ENCODE data around the gene DPP4. TPM values are rescaled to one million over a fixed set of nuclear protein-coding genes. Genes with fewer than 3 reads are reported as not detected.

The DPP4 gene
- total RNA-seq, 1 experiment from 2014 or later, result not detected

- no peak for DNase-seq (ENCODE audit: low read depth)
These were observed 52.4 kb downstream of the DPP4 start for GRCh38 chr2:162021516-162022058.

GRCh38 chr2:162018530-162018929, 55.5 kb downstream of the DPP4 start:
- DNase-seq (ENCODE audit: low read depth), result no peak

GRCh38 chr2:162017233-162017632, 56.8 kb downstream of the DPP4 start:
- no peak for DNase-seq (ENCODE audit: low read depth)

GRCh38 chr2:162016080-162016479, 57.9 kb downstream of the DPP4 start:
- no peak for DNase-seq (ENCODE audit: low read depth)

GRCh38 chr2:162014751-162015150, 59.3 kb downstream of the DPP4 start:
- DNase-seq (ENCODE audit: low read depth), result no peak

- DNase-seq (ENCODE audit: low read depth), result no peak
These were observed 60.2 kb downstream of the DPP4 start for GRCh38 chr2:162013514-162014475.

GRCh38 chr2:162012565-162013058, 61.4 kb downstream of the DPP4 start:
- no peak for DNase-seq (ENCODE audit: low read depth)

- DNase-seq (ENCODE audit: low read depth), result no peak
These were observed 62.1 kb downstream of the DPP4 start for GRCh38 chr2:162011706-162012564.

- DNase-seq (ENCODE audit: low read depth), result no peak
These were observed 64.5 kb downstream of the DPP4 start for GRCh38 chr2:162009543-162009942.

GRCh38 chr2:162007447-162008040, 66.5 kb downstream of the DPP4 start:
- no peak for DNase-seq (ENCODE audit: low read depth)

- no peak for DNase-seq (ENCODE audit: low read depth)
These were observed 67.7 kb downstream of the DPP4 start for GRCh38 chr2:162006337-162006736.

GRCh38 chr2:162004031-162004430, 70.0 kb downstream of the DPP4 start:
- DNase-seq (ENCODE audit: low read depth), result no peak

- DNase-seq (ENCODE audit: low read depth), result no peak
These were observed 71.3 kb downstream of the DPP4 start for GRCh38 chr2:162002623-162003235.

GRCh38 chr2:162000431-162000830, 73.6 kb downstream of the DPP4 start:
- no peak for DNase-seq (ENCODE audit: low read depth)

- DNase-seq (ENCODE audit: low read depth), result no peak
These were observed 74.7 kb downstream of the DPP4 start for GRCh38 chr2:161999321-161999720.

- no peak for DNase-seq (ENCODE audit: low read depth)
These were observed 75.2 kb downstream of the DPP4 start for GRCh38 chr2:161998857-161999256.

GRCh38 chr2:161997916-161998471, 76.0 kb downstream of the DPP4 start:
- no peak for DNase-seq (ENCODE audit: low read depth)

- DNase-seq (ENCODE audit: low read depth), result no peak
These were observed 78.4 kb downstream of the DPP4 start for GRCh38 chr2:161995553-161996016.

- DNase-seq (ENCODE audit: low read depth), result no peak
These were observed 79.1 kb downstream of the DPP4 start for GRCh38 chr2:161994761-161995520.

GRCh38 chr2:161992531-161992930, 81.5 kb downstream of the DPP4 start:
- peak; percentile 33 for DNase-seq (ENCODE audit: low read depth)
